Panc1 (cell line): ENCODE measurements around the gene LYRM4. TPM values are rescaled to one million over a fixed set of nuclear protein-coding genes. Genes with fewer than 3 reads are reported as not detected.

ENCODE experiments used
- ATAC-seq: fragments of 200-7000 bp; cut with Tn5 transposase; 2 replicates; pipeline ENCODE4 v1.9.1; 2020; ENCODE audit warnings: mild to moderate bottlenecking, moderate library complexity
- BruUV-seq: library from RNA; stranded (reverse); fragments of 400-500 nt; replicated peaks from 2 replicates; lab custom pipeline; 2021; lab: Mats Ljungman, UMichigan
- CTCF ChIA-PET: fragments of 300-600 bp; sonication (Branson Sonifier 250); formaldehyde crosslinking; loops from one replicate; lab custom pipeline; 2022; ENCODE audit warnings: antibody characterized with exemption; lab: Charles Lee
- POLR2A ChIA-PET: fragments of 300-600 bp; sonication (Branson Sonifier 250); formaldehyde crosslinking; loops from one replicate; lab custom pipeline; 2022; ENCODE audit warnings: antibody characterized with exemption; lab: Charles Lee
- DNase-seq: peaks from one replicate; pipeline ENCODE4 v3.0.0-alpha.2; 2010; ENCODE audit warnings: low read depth, low spot score
- H3K27ac ChIP-seq: 2 replicates; pipeline ENCODE4 v1.5.1; 2011; ENCODE audit warnings: mild to moderate bottlenecking, low read length, inconsistent platforms
- H3K27me3 ChIP-seq: fragments of 200-500 bp; sonication (Bioruptor generic); 2 replicates; pipeline ENCODE4 v1.6.0; 2014; ENCODE audit warnings: low read length, inconsistent platforms; ENCODE audit not compliant: control insufficient read depth, insufficient read depth
- H3K36me3 ChIP-seq: fragments of 200-500 bp; sonication (Bioruptor generic); 2 replicates; pipeline ENCODE4 v1.5.1; 2014; ENCODE audit warnings: inconsistent platforms, mild to moderate bottlenecking, low read length, moderate library complexity; ENCODE audit not compliant: control insufficient read depth, insufficient read depth
- H3K4me1 ChIP-seq: 2 replicates; pipeline ENCODE4 v1.5.1; 2011; ENCODE audit warnings: inconsistent platforms, mild to moderate bottlenecking, low read length, moderate library complexity; ENCODE audit not compliant: control insufficient read depth, insufficient read depth
- H3K4me3 ChIP-seq, 2 experiments: 2 replicates each; pipeline ENCODE4 v1.5.1; 2011 to 2012; ENCODE audit warnings: low read depth in 2 of 2, low read length in 2 of 2, mild to moderate bottlenecking in 2 of 2, inconsistent platforms in 1 of 2, moderate library complexity in 1 of 2
- H3K9me3 ChIP-seq: fragments of 200-500 bp; sonication (Bioruptor generic); 2 replicates; pipeline ENCODE4 v1.5.1; 2014; ENCODE audit warnings: low read depth, mild to moderate bottlenecking, inconsistent platforms, low read length, moderate library complexity; ENCODE audit not compliant: control insufficient read depth, insufficient read depth
- CTCF ChIP-seq: fragments of 450-650 bp; IDR thresholded peaks from 2 replicates; pipeline ENCODE4 v1.5.1; 2017; ENCODE audit warnings: mild to moderate bottlenecking
- POLR2AphosphoS5 ChIP-seq: IDR thresholded peaks from 2 replicates; pipeline ENCODE4 v1.6.1; 2012; ENCODE audit warnings: mild to moderate bottlenecking, low read depth, low read length, moderate library complexity
- SIN3A ChIP-seq: IDR thresholded peaks from 2 replicates; pipeline ENCODE4 v1.6.1; 2012; ENCODE audit warnings: low read depth, mild to moderate bottlenecking, low read length, moderate library complexity, borderline replicate concordance; ENCODE audit not compliant: insufficient read depth
- TCF7L2 ChIP-seq: IDR thresholded peaks from 2 replicates; pipeline ENCODE4 v1.6.1; 2011; ENCODE audit warnings: mild to moderate bottlenecking, low read depth, low read length, inconsistent platforms
- in situ Hi-C: cut with HindIII; loops from 2 replicates; pipeline ENCODE4 v1.10.0; 2016; ENCODE audit warnings: low sequenced_read_pairs, low pct_unique_long_range_greater_than_20kb
- intact Hi-C: fragments of 100-400 bp; cut with micrococcal nuclease; formaldehyde crosslinking; loops from one replicate; pipeline ENCODE4 v1.10.0; 2022; ENCODE audit not compliant: unreplicated experiment
- total RNA-seq: library from RNA; stranded (reverse); gene quantifications from one replicate; pipeline ENCODE4 v1.2.1, GENCODE V29; 2021; ENCODE audit not compliant: unreplicated experiment
- TF ChIP-seq, protein P1 (sequence below), 2 experiments: IDR thresholded peaks; 2 replicates each; pipeline ENCODE4 v1.6.1; 2011 to 2012; ENCODE audit warnings: low read depth in 2 of 2, control low read depth in 1 of 2, low read length in 1 of 2, mild to moderate bottlenecking in 1 of 2, moderate library complexity in 1 of 2; ENCODE audit not compliant: insufficient read depth in 1 of 2

LYRM4 gene
- total RNA-seq, 1 experiment from 2014 or later = 27.4 TPM

DNA sequence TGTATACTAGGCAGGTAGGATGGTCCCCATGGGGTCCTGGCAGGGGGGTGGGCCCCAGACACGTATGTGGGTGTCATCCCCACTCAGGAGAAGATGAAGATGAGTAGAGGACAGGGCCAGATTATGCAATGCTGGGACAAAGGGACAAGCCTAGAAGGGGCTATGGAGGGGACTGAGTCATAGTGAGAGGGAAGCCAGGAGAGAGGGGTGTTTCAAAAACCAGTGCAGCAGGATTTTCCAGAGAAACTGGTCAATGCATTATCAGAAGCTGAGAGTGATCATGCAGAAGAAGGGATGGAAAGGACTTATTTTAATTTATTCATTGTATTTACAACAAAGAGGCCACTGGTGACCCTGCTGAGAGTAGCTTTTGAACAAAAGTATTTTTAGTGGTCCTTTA, 101.6 kb downstream of the LYRM4 start:
- Histone ChIP-seq H3K27me3 (no peaks in the 10 kb centered on the region), H3K36me3 (no peaks in the 10 kb centered on the region), H3K27ac (no peak overlapping the region), H3K4me1 (no peaks in the 10 kb centered on the region), H3K4me3 (no peak overlapping the region), H3K9me3 (no peaks in the 10 kb centered on the region)
- TF ChIP-seq, protein P1, sequence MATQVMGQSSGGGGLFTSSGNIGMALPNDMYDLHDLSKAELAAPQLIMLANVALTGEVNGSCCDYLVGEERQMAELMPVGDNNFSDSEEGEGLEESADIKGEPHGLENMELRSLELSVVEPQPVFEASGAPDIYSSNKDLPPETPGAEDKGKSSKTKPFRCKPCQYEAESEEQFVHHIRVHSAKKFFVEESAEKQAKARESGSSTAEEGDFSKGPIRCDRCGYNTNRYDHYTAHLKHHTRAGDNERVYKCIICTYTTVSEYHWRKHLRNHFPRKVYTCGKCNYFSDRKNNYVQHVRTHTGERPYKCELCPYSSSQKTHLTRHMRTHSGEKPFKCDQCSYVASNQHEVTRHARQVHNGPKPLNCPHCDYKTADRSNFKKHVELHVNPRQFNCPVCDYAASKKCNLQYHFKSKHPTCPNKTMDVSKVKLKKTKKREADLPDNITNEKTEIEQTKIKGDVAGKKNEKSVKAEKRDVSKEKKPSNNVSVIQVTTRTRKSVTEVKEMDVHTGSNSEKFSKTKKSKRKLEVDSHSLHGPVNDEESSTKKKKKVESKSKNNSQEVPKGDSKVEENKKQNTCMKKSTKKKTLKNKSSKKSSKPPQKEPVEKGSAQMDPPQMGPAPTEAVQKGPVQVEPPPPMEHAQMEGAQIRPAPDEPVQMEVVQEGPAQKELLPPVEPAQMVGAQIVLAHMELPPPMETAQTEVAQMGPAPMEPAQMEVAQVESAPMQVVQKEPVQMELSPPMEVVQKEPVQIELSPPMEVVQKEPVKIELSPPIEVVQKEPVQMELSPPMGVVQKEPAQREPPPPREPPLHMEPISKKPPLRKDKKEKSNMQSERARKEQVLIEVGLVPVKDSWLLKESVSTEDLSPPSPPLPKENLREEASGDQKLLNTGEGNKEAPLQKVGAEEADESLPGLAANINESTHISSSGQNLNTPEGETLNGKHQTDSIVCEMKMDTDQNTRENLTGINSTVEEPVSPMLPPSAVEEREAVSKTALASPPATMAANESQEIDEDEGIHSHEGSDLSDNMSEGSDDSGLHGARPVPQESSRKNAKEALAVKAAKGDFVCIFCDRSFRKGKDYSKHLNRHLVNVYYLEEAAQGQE (IDR thresholded peaks at IDR 0.05; ENCODE audit: insufficient read depth in 1 of 2, low read depth in 2 of 2, low read length in 1 of 2) = no peak
- TF ChIP-seq POLR2AphosphoS5 = no peak
- no peak for TF ChIP-seq TCF7L2
- TF ChIP-seq CTCF = no peak
- no peak for TF ChIP-seq SIN3A
- in situ Hi-C loops (no loop called here), intact Hi-C loops (no loop called here)
- no TSS peak for BruUV-seq
- POLR2A ChIA-PET = no interaction called here
- no peak for DNase-seq
- ATAC-seq = no peak
- CTCF ChIA-PET = no interaction called here

GRCh38 chr6:5158180-5158579, 102.6 kb downstream of the LYRM4 start:
- in situ Hi-C loops = no loop called here
- TF ChIP-seq CTCF = no peak
- TF ChIP-seq POLR2AphosphoS5 = no peak
- no peak for TF ChIP-seq SIN3A
- TF ChIP-seq, protein P1 (IDR thresholded peaks at IDR 0.05; ENCODE audit: insufficient read depth in 1 of 2, low read depth in 2 of 2, low read length in 1 of 2) = no peak
- TF ChIP-seq TCF7L2 = no peak
- Histone ChIP-seq H3K9me3 (no peaks in the 10 kb centered on the region), H3K4me3 (no peak overlapping the region), H3K27ac (no peak overlapping the region), H3K27me3 (no peaks in the 10 kb centered on the region), H3K36me3 (no peaks in the 10 kb centered on the region), H3K4me1 (no peaks in the 10 kb centered on the region)
- no TSS peak for BruUV-seq
- DNase-seq (no peak), ATAC-seq (no peak)
- ChIA-PET POLR2A (no interaction called here), CTCF (interaction anchor here (0.6 kb wide), 1 partner anchor 118 kb away, joined by 7 read pairs; no protein-coding TSS in a partner anchor)
- intact Hi-C loops = no loop called here
